Adipose tissue (tissue), 3 donors: Measurements from ENCODE around the gene GCLM. TPM values are rescaled to one million over a fixed set of nuclear protein-coding genes. Genes with fewer than 3 reads are reported as not detected.
A peak's percentile ranks its signal among the peaks of the same experiment; 100 is the strongest.
"Not testable (repeated sequence)": the region's sequence is repeated elsewhere in the genome, so short reads cannot be mapped to it uniquely, and the experiment has no call there.

Source experiments
- H3K27ac ChIP-seq: one replicate; pipeline ENCODE4 v1.5.1; 2013; ENCODE audit warnings: low read depth, low read length
- WGBS, 3 donors: extraction: QIAGEN DNeasy Blood & Tissue Kit; methylation state at CpG; one replicate each; pipeline ENCODE4 v1.1.7; 2013; 5-methylcytosine and 5-hydroxymethylcytosine counted together
- polyA plus RNA-seq, 3 donors: library from polyadenylated mRNA; stranded (reverse); fragments of 200-250 nt; gene quantifications; one replicate each; pipeline ENCODE4 v1.2.3, GENCODE V29; 2013
- donor health status: healthy with polysubstance abuse.
- donor health status: Bipolar disorder and iron deficiency.
- donor health status: healthy.

GCLM gene, protein sequence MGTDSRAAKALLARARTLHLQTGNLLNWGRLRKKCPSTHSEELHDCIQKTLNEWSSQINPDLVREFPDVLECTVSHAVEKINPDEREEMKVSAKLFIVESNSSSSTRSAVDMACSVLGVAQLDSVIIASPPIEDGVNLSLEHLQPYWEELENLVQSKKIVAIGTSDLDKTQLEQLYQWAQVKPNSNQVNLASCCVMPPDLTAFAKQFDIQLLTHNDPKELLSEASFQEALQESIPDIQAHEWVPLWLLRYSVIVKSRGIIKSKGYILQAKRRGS
- polyA plus RNA-seq = 10 to 100 TPM in 1 of 3 donors, 1 to 10 TPM in 2; 3.7 to 14.8 (median 4.9) TPM

DNA sequence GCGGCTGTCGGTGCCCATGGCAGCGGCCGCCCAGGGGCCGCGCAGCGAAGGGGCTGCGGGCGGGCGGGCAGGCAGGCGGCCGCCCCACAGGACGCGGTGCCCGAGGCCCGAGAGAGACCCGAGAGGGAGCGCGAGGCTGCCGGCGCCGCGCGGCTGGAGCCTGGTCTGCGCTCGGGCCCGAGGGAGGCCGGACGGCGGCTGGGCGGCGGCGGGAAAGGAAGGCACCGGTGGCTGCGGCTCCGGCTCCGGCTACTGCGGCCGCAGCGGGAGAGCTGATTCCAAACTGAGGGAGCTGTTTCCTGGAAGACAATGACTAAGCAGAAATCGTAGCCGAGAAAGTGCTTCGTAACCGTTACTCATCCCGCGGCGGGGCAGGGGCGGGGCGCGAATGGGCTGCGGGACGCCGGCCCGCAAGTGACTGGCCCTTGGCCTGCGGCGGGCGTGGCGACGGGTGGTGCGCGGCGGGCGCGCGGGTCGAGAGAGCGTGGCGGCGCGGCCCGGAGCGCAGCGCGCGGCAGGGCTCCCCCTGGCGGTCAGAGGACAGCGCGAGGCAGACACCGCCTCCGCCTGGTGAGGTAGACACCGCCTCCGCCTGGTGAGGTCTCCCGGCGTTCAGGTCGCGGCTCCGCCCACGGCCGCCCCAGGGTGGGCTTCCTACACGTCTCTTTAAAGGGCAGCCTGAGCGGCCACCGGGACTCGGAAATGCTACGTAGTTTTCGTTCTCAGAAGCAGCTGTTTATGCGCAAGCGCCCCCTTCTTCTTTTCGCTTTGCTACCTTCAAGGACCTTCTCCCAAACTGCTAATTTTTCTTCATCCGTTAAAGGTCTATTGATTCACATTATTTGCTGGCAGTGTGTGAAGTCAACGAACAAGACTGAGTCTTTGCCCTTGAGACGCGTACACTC lies at the start of gene GCLM:
Gene GCLM (minus strand): TSS at position 285 of the 905 bp plus-strand sequence. CDS start 267 bp downstream, at position 18.
- WGBS, 3 donors = 1% methylated on average over 73 to 101 of the region's 102 CpGs

DNA sequence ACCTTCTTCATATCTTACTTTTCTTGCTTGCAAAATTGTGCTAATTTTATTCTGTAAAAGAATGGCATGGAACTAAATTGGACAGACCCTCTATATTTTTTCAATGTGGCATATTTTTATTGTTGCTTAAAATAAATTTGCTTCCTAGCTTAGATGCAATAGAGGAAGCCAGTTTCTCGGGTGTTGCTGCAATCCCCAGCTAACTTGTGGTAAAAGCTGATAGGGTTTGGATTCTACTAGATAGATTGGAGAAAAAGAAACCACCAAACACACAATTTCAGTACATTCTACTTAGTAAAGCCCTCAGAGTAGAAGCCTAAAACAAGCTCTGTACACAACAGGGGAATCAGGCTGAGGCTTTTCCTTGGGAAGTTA lies 49.5 kb upstream of the GCLM start:
- 38 to 74% (median 54%) methylated on average over 1 of the region's 1 CpG for WGBS, 3 donors
- H3K27ac ChIP-seq = no peak overlapping the region

More for the DNA sequence above, at the start of gene GCLM:
- peak within 1 kb of the TSS; percentile 91 for H3K27ac ChIP-seq

DNA sequence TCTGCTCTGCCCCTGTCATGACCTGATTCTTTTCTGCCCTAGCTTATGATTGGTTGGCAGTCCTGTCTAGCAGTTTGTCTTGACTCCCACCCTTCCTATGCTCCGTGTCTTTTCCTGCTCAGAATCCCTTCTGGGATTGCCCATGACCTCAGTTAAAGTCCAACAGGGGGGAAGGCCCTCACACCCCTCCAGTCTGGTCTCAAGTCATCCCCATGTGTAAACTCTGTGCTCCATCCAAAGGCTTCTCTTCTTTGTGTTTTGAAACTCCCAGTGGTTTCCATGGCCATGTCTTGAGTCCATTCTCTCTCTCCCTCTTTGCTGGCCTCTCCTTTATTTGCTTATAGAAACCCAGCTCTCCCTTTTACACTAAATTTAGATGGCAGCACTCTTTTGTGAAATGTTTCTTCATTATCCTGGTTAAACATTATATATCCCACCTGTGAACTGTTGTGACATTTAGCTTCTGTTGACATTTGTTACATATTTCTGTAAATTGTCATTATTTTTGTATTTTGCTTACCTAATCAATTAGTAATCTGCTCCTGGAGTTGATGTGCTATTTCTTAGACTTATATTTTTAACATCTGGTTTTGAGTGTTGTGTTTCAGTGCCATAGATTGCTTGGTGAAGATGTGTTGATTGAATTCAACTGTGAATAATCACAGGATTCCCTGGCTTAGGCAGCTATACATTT lies 48.9 kb upstream of the GCLM start:
- no peak overlapping the region for H3K27ac ChIP-seq
- WGBS, 3 donors = 72 to 86% (median 80%) methylated on average over 1 of the region's 1 CpG

DNA sequence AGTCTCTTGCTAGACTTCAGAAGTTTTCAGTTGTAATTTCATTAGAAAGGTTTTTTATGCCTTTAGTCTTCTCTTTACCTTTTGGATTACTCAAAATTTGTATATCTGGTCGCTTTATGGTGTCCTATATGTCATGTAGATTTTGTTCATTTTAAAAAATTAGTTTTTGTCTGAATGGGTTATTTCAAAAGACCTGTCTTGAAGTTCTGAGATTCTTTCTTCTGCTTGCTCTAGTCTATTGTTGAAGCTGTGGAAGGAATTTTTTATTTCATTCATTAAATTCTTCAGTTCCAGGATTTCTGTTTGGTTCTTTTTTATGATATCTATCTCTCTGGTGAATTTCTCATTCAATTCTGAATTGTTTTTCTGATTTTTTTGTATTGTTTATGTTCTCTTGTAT lies 46.5 kb upstream of the GCLM start:
- WGBS, 3 donors = 49 to 66% (median 53%) methylated on average over 1 of the region's 1 CpG
- H3K27ac ChIP-seq = no peak overlapping the region

DNA sequence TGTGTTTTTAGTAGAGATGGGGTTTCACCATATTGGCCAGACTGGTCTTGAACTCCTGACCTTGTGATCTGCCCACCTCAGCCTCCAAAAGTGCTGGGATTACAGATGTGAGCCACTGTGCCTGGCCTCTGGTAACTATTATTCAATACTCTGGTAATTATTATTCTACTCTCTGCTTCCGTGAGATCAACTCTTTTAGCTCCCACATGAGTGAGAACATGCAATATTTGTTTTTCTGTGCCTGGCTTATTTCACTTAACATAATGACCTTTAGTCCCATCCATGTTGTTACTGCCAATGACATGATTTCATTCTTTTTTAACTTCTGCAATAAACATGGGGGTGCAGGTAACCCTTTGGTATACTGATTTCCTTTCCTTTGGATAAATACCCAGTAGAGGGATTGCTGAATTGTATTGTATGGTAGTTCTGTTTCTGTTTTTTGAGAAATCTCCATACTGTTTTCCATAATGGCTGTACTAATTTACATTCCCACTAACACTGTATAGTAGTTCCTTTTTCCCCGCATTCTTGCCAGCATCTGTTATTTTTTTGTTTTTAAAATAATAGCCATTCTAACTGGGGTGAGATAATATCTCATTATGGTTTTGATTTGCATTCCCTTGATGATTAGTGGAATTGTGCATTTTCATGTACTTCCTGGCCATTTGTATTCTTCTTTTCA lies 37.9 kb upstream of the GCLM start:
- not testable (repeated sequence) for H3K27ac ChIP-seq
- 59 to 78% (median 74%) methylated on average over 2 of the region's 2 CpGs for WGBS, 3 donors

DNA sequence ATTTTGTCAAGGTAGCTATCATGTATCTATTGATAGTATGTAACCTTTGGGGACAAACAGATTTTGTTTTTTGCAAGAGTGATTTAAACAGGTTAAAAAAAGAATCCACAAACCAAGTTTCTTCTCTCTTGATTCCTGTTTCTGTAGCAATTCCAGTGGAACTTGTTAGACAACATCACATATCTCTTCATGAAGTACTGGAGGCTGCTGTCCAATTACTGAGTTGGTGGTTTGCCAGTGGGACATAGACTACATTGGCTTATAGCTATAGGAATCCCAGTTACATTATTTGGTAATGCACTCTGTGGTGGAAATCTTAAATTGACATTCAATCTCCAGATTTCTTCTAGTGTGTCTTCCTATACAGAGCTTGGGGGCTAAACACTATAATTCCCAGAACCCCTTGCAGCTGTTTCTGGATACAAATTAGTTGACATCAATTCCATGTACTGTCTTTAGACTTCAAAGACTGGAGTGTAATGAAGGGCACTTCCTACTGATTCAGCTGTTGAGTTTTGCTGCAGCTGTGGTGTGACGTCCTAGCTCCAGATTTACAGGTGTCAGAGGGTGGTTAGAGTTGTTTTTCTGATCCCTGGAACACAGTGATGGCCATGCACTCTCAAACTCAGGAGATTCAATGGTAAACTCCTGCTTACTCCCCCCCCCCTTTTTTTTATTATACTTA lies 29.4 kb upstream of the GCLM start:
- no peak overlapping the region for H3K27ac ChIP-seq
- 54 to 75% (median 66%) methylated on average over 1 of the region's 1 CpG for WGBS, 3 donors

DNA sequence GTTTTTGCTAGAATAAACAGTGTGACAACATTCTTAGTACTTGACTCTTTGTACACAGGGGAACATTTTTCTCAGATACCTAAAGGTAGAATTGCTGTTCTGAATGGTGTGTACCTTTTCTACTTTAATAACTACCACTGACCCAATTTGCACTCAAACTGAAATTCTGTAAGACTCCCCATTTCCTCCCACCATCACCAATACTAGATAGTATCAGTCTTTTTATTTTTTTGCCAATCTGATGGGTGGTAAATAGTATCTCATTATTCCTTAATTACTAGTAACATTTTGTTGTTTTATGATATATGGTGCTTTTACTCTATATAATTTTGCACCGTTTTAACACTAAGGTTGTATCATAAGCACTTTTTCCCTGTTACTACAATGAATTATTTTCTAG lies 28.8 kb upstream of the GCLM start:
- WGBS, 3 donors = 77 to 88% (median 85%) methylated on average over 1 of the region's 1 CpG
- H3K27ac ChIP-seq = no peak overlapping the region

DNA sequence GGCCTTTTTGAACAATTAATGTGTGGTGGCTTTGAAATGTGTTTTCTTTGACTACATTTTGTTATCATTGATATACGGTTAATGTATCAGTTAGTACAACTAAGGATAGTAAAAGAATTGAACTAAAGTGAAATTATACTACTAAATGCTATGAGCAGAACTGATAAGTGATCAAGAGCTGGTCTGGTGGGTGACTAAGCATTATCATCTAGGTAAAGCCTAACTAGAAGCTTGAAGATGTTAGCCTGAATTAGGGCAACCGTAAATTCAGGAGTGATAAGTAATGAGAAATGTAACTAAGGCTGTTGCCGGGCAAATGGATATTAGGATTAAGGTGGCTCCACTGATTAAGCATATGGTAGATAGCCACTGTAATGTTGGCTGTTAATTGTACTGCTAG lies 16.0 kb upstream of the GCLM start:
- 82 to 91% (median 91%) methylated on average over 3 of the region's 3 CpGs for WGBS, 3 donors
- no peak overlapping the region for H3K27ac ChIP-seq

DNA sequence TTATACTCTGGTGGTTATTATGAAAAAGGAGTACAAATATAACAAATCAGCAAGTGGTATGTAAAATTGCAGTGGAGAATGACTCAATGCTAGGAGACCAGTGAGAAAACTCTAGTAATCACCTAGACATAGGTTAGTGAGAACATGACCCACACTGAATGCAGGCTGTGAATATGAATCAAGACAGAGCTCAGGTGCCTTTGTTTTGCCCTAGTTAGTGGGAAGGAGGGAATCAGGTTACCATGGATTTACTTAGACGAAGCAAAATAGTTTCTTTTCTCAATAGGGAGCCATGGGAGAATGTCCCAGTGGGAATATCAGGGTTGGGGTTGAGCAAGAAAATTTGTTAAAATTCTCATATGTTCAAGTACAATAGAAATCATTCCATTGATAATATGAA lies 10.6 kb upstream of the GCLM start:
- 48 to 61% (median 60%) methylated on average over 1 of the region's 1 CpG for WGBS, 3 donors
- no peak overlapping the region for H3K27ac ChIP-seq

DNA sequence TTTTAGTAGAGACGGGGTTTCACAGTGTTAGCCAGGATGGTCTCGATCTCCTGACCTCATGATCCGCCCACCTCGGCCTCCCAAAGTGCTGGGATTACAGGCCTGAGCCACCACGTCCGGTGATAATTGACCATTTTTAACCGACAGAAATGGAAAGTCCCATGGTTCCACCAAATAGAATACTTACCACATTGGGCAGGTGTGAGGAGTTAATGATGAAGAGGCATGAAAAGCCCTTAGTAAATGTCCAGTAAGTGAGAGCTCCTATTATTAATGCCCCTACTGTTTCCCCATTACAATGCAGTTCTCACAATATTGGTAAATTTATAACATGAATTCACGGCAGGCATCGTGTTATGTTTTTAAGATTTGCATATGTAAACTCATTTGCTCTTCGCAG lies 8.1 kb upstream of the GCLM start:
- no peak overlapping the region for H3K27ac ChIP-seq
- 89 to 95% (median 94%) methylated on average over 10 of the region's 10 CpGs for WGBS, 3 donors

DNA sequence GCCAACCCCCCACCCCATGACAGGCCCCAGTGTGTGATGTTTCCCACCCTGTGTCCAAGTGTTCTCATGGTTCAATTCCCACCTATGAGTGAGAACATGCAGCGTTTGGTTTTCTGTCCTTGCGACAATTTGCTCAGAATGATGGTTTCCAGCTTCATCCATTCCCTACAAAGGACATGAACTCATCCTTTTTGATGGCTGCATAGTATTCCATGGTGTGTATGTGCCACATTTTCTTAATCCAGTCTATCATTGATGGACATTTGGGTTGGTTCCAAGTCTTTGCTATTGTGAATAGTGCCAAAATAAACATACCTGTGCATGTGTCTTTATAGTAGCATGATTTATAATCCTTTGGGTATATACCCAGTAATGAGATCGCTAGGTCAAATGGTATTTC lies 1.6 kb upstream of the GCLM start:
- WGBS, 3 donors = 90 to 100% (median 94%) methylated on average over 3 of the region's 3 CpGs
- H3K27ac ChIP-seq = not testable (repeated sequence)

DNA sequence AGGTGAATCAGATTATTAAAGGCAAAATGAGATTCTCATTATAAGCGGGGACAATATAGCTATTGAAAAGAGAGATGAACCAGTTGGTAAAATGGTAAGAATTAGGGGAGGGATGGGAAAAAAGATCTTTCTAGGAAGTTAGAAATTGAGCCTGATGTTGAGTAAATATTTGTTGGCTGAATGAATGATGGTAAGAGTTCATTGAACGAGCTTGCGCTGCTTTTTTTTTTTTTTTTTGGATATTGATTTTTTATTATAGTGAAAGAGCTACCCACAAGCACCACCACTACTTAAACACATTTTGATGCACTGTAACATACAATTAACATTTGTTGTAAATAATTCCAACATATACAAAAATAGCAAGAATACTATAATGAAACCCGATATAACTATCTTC lies 1.1 kb upstream of the GCLM start:
- H3K27ac ChIP-seq = no peak overlapping the region
- WGBS, 3 donors = 82 to 95% (median 93%) methylated on average over 4 of the region's 4 CpGs

DNA sequence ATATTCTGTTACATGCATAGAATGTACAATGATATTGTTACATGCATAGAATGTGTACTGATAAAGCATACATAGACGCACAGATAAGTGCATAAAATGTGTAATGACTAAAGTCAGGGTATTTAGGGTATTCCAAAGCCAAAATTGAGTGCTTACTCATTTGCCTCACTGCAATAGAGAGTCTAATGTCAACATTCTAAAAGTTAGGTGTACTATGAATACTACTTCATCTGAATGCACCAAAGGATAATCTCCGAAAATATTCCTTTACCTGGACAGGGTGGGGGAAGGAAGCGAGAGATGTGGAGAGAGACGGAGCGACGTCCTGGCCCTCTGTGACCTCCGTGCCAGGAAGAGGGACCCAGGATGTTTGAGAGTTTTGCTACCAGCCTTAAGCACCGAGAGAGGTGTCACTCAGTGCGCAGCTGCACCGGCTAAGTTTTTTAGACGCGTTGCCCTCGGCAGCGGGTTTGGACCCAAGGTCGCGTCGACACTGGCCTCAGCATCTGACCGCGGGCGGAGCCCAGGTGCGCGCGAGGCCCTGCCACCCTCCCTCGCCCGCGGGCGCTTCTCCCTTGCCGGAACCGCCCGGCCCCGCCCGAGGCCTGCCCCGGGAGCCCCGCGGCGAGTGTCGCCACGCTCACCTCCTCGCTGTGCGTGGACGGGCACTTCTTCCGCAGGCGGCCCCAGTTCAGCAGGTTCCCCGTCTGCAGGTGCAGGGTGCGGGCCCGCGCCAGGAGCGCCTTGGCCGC lies 660 bp downstream of the GCLM start:
- peak overlapping the region; percentile 91 for H3K27ac ChIP-seq
- 0 to 1% (median 1%) methylated on average over 41 to 49 of the region's 49 CpGs for WGBS, 3 donors

DNA sequence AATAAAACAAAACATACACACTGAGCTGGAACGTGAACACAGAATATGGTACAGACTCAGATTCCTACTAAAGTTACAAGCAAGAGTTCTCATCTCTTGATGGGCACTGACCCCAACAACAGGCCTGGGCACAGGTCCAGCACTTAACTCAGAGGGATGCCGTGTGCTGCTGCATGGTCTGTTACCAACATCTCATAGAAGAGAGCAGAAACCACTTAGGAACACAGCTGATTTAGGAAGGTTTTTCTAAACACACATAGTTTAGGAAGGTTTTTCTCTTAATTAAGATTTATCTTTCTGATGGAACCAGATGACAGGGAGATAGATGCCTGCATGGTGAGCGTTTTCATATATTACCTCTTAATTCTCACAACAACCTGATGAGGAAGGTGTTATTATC lies 1.5 kb downstream of the GCLM start:
- WGBS, 3 donors = 52 to 68% (median 63%) methylated on average over 3 of the region's 3 CpGs
- H3K27ac ChIP-seq = no peak overlapping the region

DNA sequence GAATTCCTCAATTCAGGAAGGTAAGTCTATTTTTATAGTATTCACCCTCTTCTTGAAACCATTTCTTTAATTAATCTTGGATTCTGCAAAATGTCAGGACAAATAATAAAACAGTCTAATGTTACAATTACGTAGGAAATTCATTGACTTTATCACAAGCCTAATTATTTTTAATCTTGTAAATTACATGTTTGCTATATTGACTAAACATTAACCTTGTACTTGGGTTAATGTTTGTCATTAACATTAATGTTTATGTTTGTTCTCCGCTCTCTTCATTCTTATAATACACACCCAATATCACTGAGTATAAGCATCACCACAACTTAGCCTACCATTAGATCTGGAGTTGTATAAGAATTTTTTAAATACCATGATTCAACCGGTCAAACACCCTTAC lies 2.8 kb downstream of the GCLM start:
- no peak overlapping the region for H3K27ac ChIP-seq
- WGBS, 3 donors = 71 to 96% (median 89%) methylated on average over 3 of the region's 3 CpGs

DNA sequence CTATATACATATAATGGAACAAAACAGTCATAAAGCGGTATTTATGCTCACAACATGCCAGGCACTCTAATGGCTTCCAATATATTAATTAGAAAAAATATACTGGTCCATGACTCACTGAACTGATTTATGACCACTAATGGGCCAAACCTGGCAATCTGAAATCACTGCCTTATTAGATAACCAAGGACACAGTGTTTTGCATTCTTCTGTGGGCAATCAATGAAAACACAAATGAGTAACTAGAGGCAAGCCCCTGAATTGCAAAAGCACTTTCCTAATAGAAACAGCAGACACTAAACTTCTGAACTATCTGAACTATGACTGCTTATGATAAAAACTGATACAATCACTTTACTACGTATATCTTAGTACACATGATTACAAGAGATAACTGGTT lies 3.5 kb downstream of the GCLM start:
- H3K27ac ChIP-seq = no peak overlapping the region
- WGBS, 3 donors = 58 to 93% (median 86%) methylated on average over 2 of the region's 2 CpGs

DNA sequence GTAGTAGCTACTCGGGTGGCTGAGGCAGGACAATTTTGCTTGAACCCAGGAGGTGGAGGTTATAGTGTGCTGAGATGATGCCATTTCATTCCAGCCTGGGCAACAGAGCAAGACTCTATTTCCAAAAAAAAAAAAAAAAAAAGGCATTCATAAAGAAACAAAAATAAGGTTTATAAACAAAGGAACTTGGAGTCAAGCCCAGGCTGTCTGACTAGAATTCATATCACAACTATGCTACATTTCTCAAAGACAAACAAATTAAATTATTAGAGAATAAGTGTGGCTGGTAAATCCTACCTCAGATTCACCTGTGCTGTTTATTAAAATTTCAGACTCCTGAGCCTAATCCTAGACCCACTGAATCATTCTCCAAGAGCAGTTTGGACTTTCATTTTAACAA lies 4.2 kb downstream of the GCLM start:
- H3K27ac ChIP-seq = no peak overlapping the region
- 85 to 93% (median 90%) methylated on average over 1 of the region's 1 CpG for WGBS, 3 donors
